Measurements from ENCODE around the gene CCDC7.
"Not testable (repeated sequence)": the region's sequence is repeated elsewhere in the genome, so short reads cannot be mapped to it uniquely, and the experiment has no call there.

Gene CCDC7

DNA sequence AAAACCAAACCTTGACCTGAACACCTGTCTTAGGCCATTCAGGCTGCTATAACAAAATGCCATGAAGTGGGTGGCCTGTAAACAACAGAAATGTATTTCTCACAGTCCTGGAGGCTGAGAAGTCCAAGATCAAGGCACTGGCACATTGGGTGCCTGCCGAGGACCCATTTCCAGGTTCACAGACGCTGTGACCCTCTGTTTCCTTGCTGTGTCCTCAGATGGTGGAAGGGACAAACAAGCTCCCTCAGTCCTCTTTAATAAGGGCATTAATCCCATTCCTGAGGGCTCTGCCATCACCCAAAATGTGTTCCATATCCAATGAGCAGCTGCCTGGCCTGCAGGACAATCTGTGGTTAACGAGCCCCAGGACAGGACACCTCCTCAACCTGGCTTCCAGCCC is 444.5 kb downstream of the CCDC7 start:
- no peak for DNase-seq

GRCh38 chr10:32891261-32891660 is 445.3 kb downstream of the CCDC7 start:
- DNase-seq, result no peak

- no peak for DNase-seq
Observed at GRCh38 chr10:32893434-32893833, 447.5 kb downstream of the CCDC7 start.

- DNase-seq, result no peak
Observed at GRCh38 chr10:32893916-32894664, 448.1 kb downstream of the CCDC7 start.

GRCh38 chr10:32895200-32895968 is 449.4 kb downstream of the CCDC7 start:
- not testable (repeated sequence) for DNase-seq

- no peak for DNase-seq
Observed at GRCh38 chr10:32901815-32902214, 455.9 kb downstream of the CCDC7 start.

DNA sequence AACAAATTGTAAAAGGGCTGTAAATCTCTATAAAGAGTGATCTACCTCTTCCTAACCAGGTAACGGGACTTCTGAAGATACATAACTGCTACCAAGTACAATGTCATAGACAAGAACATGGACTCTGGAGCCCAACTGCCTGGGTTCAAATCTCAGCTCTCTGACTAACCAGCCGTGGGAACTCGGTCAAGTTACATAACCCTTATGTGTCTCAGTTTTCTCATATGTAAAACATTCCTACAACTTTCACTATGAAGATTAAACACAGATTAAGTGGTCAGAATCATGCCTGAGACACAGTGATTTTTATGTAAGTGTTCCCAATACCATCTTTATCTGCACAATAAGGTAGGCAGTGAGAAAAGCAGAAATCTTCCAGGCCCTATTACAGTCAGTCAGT is 459.5 kb downstream of the CCDC7 start:
- DNase-seq, result no peak

- no peak for DNase-seq
Observed at GRCh38 chr10:32906595-32906994, 460.7 kb downstream of the CCDC7 start.

DNA sequence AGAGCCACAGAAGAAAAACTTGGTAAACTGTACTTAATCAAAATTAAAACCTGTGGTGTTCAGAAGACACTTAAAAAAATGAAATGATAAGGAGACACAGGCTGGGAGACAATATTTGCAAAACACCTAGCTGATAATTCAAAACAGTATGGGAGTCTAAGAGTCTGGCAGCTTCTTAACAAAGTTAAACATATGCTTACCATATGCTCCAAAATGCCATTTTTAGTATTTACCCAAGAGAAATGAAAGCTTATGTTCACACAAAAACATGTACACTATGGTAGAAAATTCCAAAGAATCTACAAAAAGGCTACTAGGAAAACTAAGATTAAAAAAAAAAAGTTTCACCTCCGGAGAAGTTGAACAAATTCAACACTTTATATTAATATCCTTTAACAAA is 463.5 kb downstream of the CCDC7 start:
- DNase-seq, result no peak

DNA sequence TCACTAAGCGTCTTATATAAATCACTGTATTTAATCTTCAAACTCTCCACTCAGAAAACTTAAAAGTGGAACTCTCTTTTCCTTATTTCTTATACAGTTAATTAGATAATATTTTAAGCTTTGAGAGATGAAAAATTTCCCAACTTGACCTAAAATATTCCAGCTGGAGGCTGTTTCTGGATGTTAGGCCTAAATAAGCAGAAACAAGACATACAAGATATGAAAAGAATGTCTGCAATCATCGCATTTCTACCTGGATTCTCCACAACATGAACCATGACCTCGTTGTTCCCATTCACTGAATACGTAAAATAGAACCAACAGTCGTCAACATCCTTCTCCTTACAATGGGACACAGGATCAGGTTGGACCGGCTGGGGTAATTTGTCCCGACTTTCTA is 464.0 kb downstream of the CCDC7 start:
- DNase-seq, result not testable (repeated sequence)

DNA sequence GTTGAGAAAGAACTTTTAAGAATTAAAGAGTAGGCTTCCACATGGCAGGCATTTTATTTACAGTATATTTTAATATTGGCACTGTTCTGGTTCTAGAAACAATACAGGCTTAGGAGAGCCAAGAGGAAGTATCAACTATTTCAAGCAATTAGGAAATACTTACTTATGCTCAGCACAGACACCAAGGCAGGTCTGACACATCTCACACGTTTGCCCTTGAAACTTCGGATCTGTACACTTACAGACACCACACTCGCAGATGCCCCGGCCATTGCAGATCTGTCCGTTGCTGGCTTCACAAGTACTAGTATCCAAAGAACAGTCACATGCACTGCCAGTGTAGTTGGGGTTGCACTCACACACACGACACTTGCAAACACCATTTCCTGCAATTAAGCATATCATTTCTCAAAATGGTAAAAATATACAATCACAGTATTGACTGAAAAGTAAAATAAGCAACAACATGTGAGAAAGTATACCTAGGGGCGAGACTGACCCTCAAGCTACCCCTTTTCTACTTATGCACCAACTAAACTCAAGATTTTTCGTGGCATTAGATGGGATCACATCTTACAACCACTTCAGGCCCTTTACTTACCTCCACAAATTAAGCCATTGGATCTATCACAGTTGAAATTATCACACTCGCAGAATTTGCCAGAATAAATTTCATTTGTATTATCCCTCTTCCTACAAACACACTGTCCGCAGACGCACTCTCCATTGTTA is 465.5 kb downstream of the CCDC7 start:
- no peak for DNase-seq

DNA sequence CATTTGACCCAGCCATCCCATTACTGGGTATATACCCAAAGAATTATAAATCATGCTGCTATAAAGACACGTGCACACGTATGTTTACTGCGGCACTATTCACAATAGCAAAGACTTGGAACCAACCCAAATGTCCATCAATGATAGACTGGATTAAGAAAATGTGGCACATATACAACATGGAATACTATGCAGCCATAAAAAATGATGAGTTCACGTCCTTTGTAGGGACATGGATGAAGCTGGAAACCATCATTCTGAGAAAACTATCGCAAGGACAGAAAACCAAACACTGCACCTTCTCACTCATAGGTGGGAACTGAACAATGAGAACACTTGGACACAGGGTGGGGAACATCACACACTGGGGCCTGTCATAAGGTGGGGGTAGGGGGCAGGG is 471.9 kb downstream of the CCDC7 start:
- not testable (repeated sequence) for DNase-seq

DNA sequence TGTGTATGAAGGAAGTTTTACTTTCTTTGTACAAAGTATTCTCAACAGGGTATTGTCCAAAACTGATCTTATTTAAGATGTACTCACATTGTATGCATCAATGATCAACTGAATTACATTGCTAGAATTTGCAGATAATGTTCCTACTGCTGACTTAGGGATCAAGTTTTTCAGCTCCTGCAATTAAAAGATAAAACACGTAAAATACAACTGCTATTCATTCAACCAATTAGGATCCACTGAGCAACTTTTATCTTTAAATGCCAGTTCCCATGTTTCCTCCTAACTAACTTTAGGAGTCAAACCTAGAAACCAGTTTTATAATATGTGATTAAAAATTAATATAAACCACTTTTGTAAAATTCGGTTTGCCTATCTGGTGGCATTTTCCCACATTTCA is 476.2 kb downstream of the CCDC7 start:
- DNase-seq, result no peak

GRCh38 chr10:32923134-32923533 is 477.2 kb downstream of the CCDC7 start:
- no peak for DNase-seq

GRCh38 chr10:32923849-32924248 is 477.9 kb downstream of the CCDC7 start:
- DNase-seq, result no peak
